HEK293 (cell line): Measurements from ENCODE around the gene TRAK1.

ENCODE experiments used
- YY1 ChIP-seq: fragments of 450-650 bp; formaldehyde crosslinking; IDR thresholded peaks from 2 replicates; pipeline ENCODE4 v1.5.1; 2018; ENCODE audit warnings: missing biosample characterization, missing genetic modification characterization
- ZNF169 ChIP-seq: fragments of 450-650 bp; formaldehyde crosslinking; IDR thresholded peaks from 2 replicates; pipeline ENCODE4 v1.5.1; 2016; ENCODE audit warnings: missing biosample characterization, missing genetic modification characterization
- ZNF174 ChIP-seq: fragments of 450-650 bp; formaldehyde crosslinking; IDR thresholded peaks from 2 replicates; pipeline ENCODE4 v1.5.0; 2017; ENCODE audit warnings: missing biosample characterization, mild to moderate bottlenecking, missing genetic modification characterization
- ZNF274 ChIP-seq, 2 experiments: fragments of 200-500 bp in 1 of 2; fragments of 450-650 bp in 1 of 2; sonication (Bioruptor generic) in 1 of 2; formaldehyde crosslinking in 1 of 2; IDR thresholded peaks; 2 replicates each; pipeline versions ENCODE4 v1.5.1 to v1.6.1; 2014 to 2016; ENCODE audit warnings: borderline replicate concordance in 1 of 2, inconsistent platforms in 1 of 2, low read length in 1 of 2, missing biosample characterization in 1 of 2, missing genetic modification characterization in 1 of 2
- ZNF433 ChIP-seq: fragments of 450-650 bp; formaldehyde crosslinking; IDR thresholded peaks from 2 replicates; pipeline ENCODE4 v1.5.1; 2016; ENCODE audit warnings: missing biosample characterization, missing genetic modification characterization, low read depth
- ZNF610 ChIP-seq: fragments of 450-650 bp; formaldehyde crosslinking; IDR thresholded peaks from 2 replicates; pipeline ENCODE4 v1.5.1; 2016; ENCODE audit warnings: missing biosample characterization, missing genetic modification characterization, borderline replicate concordance
- ZNF701 ChIP-seq: fragments of 450-650 bp; formaldehyde crosslinking; IDR thresholded peaks from 2 replicates; pipeline ENCODE4 v1.5.1; 2016; ENCODE audit warnings: missing biosample characterization, missing genetic modification characterization
- ZNF830 ChIP-seq: fragments of 450-650 bp; IDR thresholded peaks from 2 replicates; pipeline ENCODE4 v1.5.0; 2018; ENCODE audit warnings: missing biosample characterization, missing genetic modification characterization, low read depth, mild to moderate bottlenecking, moderate library complexity
- TF ChIP-seq, protein P1 (sequence below): fragments of 450-650 bp; formaldehyde crosslinking; IDR thresholded peaks from 2 replicates; pipeline ENCODE4 v1.5.1; 2016; ENCODE audit warnings: missing biosample characterization, missing genetic modification characterization
- TF ChIP-seq, protein P2 (sequence below): fragments of 450-650 bp; formaldehyde crosslinking; IDR thresholded peaks from 2 replicates; pipeline ENCODE4 v1.5.1; 2016; ENCODE audit warnings: missing biosample characterization, missing genetic modification characterization
- TF ChIP-seq, protein P3 (sequence below): fragments of 450-650 bp; formaldehyde crosslinking; IDR thresholded peaks from 2 replicates; pipeline ENCODE4; 2016; ENCODE audit warnings: missing biosample characterization, missing genetic modification characterization
- TF ChIP-seq, protein P4 (sequence below): fragments of 450-650 bp; formaldehyde crosslinking; IDR thresholded peaks from 2 replicates; pipeline ENCODE4 v1.5.1; 2016; ENCODE audit warnings: missing biosample characterization, missing genetic modification characterization
- TF ChIP-seq, protein P5 (sequence below): fragments of 450-650 bp; formaldehyde crosslinking; conservative IDR thresholded peaks from 2 replicates; pipeline ENCODE4 v1.5.1; 2016; ENCODE audit warnings: low read depth, missing biosample characterization, missing genetic modification characterization
- TF ChIP-seq, protein P6 (sequence below): fragments of 450-650 bp; formaldehyde crosslinking; IDR thresholded peaks from 2 replicates; pipeline ENCODE4 v1.5.1; 2016; ENCODE audit warnings: missing biosample characterization, missing genetic modification characterization

DNA sequence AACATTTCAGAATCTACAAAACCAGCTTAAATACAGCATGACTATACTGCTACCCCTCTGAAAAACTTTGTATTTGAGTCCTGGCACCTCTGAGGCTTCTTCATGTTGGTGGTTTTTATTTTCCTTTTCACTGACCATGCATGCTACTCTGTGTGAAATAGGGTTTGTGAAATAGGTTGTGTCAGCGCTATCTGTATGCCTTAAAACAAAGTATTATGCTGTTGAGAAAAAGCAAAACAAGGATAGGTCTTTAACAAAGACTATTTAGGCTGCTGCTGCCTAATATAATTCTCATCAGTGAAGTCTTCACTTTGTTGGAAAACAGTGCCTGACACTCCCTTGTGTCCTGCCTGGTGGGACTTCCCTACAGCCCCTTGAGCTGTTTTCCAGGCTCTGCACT lies 28.7 kb upstream of the TRAK1 start:
- TF ChIP-seq ZNF610 (tag by site-specific recombination) (no peak), ZNF433 (tag by site-specific recombination) (no peak), ZNF701 (tag by site-specific recombination) (no peak), ZNF274 (IDR thresholded peaks at IDR 0.05; ENCODE audit: low read length) (no peak), ZNF274 (tag by site-specific recombination; IDR thresholded peaks at IDR 0.05; ENCODE audit: borderline replicate concordance) (no peak), ZNF174 (tag by site-specific recombination) (no peak), ZNF169 (no peak), ZNF830 (tag by site-specific recombination) (no peak), YY1 (no peak)
- TF ChIP-seq, protein P1, sequence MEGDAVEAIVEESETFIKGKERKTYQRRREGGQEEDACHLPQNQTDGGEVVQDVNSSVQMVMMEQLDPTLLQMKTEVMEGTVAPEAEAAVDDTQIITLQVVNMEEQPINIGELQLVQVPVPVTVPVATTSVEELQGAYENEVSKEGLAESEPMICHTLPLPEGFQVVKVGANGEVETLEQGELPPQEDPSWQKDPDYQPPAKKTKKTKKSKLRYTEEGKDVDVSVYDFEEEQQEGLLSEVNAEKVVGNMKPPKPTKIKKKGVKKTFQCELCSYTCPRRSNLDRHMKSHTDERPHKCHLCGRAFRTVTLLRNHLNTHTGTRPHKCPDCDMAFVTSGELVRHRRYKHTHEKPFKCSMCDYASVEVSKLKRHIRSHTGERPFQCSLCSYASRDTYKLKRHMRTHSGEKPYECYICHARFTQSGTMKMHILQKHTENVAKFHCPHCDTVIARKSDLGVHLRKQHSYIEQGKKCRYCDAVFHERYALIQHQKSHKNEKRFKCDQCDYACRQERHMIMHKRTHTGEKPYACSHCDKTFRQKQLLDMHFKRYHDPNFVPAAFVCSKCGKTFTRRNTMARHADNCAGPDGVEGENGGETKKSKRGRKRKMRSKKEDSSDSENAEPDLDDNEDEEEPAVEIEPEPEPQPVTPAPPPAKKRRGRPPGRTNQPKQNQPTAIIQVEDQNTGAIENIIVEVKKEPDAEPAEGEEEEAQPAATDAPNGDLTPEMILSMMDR, result no peak
- TF ChIP-seq, protein P2, sequence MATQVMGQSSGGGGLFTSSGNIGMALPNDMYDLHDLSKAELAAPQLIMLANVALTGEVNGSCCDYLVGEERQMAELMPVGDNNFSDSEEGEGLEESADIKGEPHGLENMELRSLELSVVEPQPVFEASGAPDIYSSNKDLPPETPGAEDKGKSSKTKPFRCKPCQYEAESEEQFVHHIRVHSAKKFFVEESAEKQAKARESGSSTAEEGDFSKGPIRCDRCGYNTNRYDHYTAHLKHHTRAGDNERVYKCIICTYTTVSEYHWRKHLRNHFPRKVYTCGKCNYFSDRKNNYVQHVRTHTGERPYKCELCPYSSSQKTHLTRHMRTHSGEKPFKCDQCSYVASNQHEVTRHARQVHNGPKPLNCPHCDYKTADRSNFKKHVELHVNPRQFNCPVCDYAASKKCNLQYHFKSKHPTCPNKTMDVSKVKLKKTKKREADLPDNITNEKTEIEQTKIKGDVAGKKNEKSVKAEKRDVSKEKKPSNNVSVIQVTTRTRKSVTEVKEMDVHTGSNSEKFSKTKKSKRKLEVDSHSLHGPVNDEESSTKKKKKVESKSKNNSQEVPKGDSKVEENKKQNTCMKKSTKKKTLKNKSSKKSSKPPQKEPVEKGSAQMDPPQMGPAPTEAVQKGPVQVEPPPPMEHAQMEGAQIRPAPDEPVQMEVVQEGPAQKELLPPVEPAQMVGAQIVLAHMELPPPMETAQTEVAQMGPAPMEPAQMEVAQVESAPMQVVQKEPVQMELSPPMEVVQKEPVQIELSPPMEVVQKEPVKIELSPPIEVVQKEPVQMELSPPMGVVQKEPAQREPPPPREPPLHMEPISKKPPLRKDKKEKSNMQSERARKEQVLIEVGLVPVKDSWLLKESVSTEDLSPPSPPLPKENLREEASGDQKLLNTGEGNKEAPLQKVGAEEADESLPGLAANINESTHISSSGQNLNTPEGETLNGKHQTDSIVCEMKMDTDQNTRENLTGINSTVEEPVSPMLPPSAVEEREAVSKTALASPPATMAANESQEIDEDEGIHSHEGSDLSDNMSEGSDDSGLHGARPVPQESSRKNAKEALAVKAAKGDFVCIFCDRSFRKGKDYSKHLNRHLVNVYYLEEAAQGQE (tag by site-specific recombination), result no peak
- TF ChIP-seq, protein P3, sequence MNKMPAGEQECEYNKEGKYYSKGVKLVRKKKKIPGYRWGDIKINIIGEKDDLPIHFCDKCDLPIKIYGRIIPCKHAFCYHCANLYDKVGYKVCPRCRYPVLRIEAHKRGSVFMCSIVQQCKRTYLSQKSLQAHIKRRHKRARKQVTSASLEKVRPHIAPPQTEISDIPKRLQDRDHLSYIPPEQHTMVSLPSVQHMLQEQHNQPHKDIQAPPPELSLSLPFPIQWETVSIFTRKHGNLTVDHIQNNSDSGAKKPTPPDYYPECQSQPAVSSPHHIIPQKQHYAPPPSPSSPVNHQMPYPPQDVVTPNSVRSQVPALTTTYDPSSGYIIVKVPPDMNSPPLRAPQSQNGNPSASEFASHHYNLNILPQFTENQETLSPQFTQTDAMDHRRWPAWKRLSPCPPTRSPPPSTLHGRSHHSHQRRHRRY, result no peak
- TF ChIP-seq, protein P4, sequence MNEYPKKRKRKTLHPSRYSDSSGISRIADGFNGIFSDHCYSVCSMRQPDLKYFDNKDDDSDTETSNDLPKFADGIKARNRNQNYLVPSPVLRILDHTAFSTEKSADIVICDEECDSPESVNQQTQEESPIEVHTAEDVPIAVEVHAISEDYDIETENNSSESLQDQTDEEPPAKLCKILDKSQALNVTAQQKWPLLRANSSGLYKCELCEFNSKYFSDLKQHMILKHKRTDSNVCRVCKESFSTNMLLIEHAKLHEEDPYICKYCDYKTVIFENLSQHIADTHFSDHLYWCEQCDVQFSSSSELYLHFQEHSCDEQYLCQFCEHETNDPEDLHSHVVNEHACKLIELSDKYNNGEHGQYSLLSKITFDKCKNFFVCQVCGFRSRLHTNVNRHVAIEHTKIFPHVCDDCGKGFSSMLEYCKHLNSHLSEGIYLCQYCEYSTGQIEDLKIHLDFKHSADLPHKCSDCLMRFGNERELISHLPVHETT (tag by site-specific recombination), result no peak
- TF ChIP-seq, protein P5, sequence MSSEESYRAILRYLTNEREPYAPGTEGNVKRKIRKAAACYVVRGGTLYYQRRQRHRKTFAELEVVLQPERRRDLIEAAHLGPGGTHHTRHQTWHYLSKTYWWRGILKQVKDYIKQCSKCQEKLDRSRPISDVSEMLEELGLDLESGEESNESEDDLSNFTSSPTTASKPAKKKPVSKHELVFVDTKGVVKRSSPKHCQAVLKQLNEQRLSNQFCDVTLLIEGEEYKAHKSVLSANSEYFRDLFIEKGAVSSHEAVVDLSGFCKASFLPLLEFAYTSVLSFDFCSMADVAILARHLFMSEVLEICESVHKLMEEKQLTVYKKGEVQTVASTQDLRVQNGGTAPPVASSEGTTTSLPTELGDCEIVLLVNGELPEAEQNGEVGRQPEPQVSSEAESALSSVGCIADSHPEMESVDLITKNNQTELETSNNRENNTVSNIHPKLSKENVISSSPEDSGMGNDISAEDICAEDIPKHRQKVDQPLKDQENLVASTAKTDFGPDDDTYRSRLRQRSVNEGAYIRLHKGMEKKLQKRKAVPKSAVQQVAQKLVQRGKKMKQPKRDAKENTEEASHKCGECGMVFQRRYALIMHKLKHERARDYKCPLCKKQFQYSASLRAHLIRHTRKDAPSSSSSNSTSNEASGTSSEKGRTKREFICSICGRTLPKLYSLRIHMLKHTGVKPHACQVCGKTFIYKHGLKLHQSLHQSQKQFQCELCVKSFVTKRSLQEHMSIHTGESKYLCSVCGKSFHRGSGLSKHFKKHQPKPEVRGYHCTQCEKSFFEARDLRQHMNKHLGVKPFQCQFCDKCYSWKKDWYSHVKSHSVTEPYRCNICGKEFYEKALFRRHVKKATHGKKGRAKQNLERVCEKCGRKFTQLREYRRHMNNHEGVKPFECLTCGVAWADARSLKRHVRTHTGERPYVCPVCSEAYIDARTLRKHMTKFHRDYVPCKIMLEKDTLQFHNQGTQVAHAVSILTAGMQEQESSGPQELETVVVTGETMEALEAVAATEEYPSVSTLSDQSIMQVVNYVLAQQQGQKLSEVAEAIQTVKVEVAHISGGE (tag by site-specific recombination), result no peak
- TF ChIP-seq, protein P6, sequence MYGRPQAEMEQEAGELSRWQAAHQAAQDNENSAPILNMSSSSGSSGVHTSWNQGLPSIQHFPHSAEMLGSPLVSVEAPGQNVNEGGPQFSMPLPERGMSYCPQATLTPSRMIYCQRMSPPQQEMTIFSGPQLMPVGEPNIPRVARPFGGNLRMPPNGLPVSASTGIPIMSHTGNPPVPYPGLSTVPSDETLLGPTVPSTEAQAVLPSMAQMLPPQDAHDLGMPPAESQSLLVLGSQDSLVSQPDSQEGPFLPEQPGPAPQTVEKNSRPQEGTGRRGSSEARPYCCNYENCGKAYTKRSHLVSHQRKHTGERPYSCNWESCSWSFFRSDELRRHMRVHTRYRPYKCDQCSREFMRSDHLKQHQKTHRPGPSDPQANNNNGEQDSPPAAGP, result no peak
